ENCODE data around the gene LRRC37A.
"Not testable (repeated sequence)": the region's sequence is repeated elsewhere in the genome, so short reads cannot be mapped to it uniquely, and the experiment has no call there.

Gene LRRC37A

GRCh38 chr17:46287587-46287986 is 7.3 kb upstream of the LRRC37A start:
- DNase-seq (ENCODE audit: low read depth in 3 of 3) = not testable (repeated sequence)

- DNase-seq (ENCODE audit: low read depth in 3 of 3) = not testable (repeated sequence)
Observed at GRCh38 chr17:46290906-46291546, 3.9 kb upstream of the LRRC37A start.

GRCh38 chr17:46291618-46292017 is 3.3 kb upstream of the LRRC37A start:
- not testable (repeated sequence) for DNase-seq (ENCODE audit: low read depth in 3 of 3)

GRCh38 chr17:46341220-46341619 is 46.3 kb downstream of the LRRC37A start:
- not testable (repeated sequence) for DNase-seq (ENCODE audit: low read depth in 3 of 3)

DNA sequence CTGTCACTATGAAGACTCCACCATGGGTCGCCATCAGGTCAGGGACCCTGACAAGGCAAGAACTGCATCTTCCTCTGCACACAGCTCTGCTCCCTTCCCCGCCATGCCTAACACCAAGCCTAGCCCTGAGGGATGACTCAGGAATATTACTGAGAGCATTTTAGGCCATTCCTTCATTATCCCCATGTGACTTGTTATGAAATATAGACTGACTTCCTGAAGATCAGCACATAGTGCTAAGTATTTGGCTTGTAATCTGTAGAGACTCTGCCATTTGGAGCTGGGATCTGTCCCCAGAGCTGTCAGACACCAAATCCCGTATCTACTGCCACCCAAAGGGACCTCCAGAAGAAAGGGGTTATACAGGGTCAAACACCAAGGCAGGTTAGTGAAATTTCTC is 47.2 kb downstream of the LRRC37A start:
- not testable (repeated sequence) for DNase-seq (ENCODE audit: low read depth in 3 of 3)

DNA sequence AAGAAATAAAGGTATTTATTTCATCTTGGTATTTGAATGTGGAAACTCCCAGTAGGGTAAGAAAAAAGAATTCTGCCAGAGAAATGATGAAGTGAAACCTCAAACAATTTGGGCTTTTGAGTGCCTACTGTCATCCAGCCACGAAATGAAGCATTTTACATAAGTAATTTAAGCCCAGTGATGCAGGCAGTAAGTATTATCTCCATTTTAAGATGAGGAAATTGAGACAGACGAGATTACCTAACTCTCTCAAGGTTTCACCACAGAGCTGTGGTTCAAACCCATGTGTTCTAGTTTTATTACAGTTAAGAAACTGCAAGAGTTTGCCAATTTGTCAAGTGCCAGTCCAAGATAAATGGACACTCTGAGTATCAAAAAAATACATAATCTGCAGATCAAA is 53.4 kb downstream of the LRRC37A start:
- DNase-seq (ENCODE audit: low read depth in 3 of 3) = not testable (repeated sequence)

- DNase-seq (ENCODE audit: low read depth in 3 of 3) = not testable (repeated sequence)
Observed at GRCh38 chr17:46349060-46349459, 54.1 kb downstream of the LRRC37A start.

DNA sequence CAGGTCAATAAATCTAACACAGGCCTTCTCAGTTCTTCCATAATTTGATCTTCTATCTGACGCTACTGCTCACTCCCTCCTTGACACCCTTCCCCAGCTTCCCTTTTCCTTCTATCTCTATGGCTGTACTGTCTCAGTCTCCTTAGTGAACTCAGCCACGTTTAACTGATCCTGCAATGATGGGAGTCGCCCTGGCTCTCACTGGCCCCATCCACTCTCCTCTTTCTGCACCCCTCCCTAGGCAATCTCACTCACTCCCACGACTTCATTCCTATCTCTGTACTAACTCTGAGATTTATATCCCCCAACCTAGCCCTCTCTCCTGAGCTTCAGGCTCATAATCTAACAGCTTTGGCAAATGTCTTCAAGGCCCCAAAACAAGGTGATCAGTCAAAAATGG is 58.9 kb downstream of the LRRC37A start:
- DNase-seq (ENCODE audit: low read depth in 3 of 3) = not testable (repeated sequence)

- DNase-seq (ENCODE audit: low read depth in 3 of 3) = not testable (repeated sequence)
Observed at GRCh38 chr17:46361145-46361735, 66.3 kb downstream of the LRRC37A start.

GRCh38 chr17:46361755-46362154 is 66.8 kb downstream of the LRRC37A start, which contains the start of gene ARL17B:
TSS of gene ARL17B (minus strand) at chr17:46361766. CDS start at chr17:46358397, 3,369 bp downstream.
- DNase-seq (ENCODE audit: low read depth in 3 of 3) = peak; percentile 58 to 89 (median 69)

DNA sequence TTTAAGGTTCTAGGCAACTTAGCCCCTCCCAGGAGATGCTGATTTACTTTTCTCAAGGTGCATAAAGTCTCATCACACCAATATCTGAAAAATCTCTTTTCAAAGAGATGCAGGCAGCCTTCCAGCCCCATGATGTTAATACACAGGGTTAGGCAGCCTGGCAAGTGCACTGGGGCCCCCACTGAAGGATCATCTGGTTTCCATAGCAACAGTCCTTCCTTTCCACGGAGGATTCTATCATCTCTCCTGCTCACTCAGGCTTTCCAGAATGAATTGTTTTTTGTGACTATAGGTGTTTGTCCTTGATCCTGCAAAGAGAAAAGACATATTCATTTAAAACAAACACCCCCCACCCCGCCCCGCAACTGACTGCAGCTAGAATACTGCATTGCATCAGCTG is 72.6 kb downstream of the LRRC37A start:
- DNase-seq (ENCODE audit: low read depth in 3 of 3) = not testable (repeated sequence)

DNA sequence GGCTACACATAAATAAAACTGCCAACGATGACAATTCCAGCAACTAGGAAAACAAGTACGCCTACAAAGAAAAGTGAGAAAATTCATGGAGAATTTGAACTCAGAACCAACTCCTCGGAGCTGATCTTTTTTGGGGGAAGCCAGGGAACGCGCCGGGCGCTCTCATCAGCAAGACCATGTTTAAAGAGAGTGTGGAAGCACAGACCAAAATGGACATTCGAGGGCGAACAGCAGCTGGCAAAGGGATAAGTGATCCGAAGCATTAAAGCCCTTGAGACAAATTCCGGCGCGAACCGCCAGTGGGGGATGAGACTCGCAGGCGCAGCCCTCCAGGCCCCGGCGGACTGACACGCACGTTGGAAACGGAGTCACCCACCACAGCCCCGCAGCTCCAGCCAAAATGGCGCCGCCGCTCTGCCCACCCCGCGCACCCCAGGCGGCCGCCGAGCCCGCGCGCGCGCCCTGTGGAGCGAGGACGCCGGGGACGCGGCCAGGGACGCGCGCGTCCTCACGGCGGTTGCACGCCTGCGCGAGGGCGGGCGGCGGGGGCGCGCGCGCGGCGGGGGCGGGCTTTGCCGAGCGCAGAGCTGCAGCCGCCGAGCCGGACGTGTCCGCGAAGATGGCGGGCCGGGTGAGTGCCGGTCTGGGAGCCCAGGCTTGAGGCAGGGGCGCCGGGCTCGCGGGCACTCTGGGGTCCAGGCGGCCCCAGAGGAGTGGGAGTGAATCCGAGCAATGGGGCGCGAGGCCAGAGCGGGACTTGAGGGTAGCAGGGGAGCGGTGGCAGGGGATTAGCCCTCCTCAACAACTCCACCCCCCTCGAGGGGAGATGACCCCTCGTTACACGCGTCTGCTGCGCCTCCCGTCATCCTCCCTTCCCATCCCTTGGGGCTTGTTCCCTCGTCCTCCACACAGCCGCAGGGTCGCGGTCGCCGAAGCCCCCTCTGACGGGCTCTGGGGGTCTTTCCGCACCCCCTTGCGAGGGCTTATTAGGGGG is 77.6 kb downstream of the LRRC37A start:
- not testable (repeated sequence) for DNase-seq (ENCODE audit: low read depth in 3 of 3)

- not testable (repeated sequence) for DNase-seq (ENCODE audit: low read depth in 3 of 3)
Observed at GRCh38 chr17:46373418-46373817, 78.5 kb downstream of the LRRC37A start.

DNA sequence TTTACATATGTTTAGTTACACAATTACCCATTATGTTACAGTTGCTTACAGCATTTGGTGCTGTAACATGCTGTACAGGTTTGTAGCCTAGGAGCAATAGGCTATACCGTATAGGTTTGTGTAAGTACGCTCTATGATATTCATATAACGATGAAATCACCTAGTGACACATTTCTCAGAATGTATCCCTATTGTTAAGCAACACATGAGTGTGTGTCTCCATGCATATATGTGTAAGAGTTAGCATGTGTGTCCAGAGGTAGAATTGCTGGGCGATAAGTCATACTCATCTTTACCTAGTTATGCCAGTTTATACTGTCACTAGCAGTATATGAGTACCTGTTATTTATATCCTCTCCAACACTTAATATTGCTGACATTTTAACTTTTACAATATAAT is 88.2 kb downstream of the LRRC37A start:
- not testable (repeated sequence) for DNase-seq (ENCODE audit: low read depth in 3 of 3)

DNA sequence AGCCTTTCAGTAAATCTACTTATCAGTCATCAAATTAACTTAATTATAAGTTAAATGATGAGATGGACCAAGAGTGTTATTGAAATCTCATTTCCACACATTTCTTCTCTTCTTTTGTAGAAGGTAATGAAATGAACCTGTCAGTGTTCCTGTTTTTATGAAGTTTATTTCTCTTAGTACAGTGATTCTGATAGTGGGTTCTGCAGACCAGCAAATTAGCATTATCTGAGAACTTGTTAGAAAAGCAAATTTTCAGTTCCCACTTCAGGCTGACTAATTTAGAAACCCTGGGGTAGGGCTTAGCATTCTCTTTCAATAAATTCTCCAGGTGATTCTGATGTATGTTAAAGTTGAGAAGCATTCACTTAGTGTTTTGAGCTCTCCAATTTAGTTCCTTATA is 90.6 kb downstream of the LRRC37A start:
- not testable (repeated sequence) for DNase-seq (ENCODE audit: low read depth in 3 of 3)

Measured in stimulated activated CD4-positive, alpha-beta T cell treated with anti-CD3 and anti-CD28 coated beads, TNF-alpha, amount 100 ng/mL, for 4 hours (primary cell).